Measurements from ENCODE around the gene PLEKHG4B.
"Not testable (repeated sequence)": the region's sequence is repeated elsewhere in the genome, so short reads cannot be mapped to it uniquely, and the experiment has no call there.

Gene PLEKHG4B

DNA sequence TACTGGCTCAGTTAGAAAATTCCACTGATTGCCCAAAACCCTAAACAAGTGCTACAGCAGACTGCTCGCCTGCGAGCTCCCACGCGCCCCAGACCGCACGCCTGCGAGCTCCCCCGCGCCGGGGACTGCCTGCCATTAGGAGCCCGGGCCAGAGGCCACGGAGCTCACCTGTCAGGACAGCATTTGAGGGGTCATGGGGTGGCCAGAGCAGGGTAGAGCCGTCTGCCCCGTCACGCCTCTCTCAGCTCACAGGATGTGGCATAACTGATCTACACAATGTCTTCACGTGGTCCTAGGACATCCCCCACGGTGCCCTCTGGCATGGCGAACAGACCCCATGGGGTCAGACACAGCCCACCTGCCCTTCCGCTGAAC lies 70.2 kb downstream of the PLEKHG4B start:
- TF ChIP-seq, protein P1, sequence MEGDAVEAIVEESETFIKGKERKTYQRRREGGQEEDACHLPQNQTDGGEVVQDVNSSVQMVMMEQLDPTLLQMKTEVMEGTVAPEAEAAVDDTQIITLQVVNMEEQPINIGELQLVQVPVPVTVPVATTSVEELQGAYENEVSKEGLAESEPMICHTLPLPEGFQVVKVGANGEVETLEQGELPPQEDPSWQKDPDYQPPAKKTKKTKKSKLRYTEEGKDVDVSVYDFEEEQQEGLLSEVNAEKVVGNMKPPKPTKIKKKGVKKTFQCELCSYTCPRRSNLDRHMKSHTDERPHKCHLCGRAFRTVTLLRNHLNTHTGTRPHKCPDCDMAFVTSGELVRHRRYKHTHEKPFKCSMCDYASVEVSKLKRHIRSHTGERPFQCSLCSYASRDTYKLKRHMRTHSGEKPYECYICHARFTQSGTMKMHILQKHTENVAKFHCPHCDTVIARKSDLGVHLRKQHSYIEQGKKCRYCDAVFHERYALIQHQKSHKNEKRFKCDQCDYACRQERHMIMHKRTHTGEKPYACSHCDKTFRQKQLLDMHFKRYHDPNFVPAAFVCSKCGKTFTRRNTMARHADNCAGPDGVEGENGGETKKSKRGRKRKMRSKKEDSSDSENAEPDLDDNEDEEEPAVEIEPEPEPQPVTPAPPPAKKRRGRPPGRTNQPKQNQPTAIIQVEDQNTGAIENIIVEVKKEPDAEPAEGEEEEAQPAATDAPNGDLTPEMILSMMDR (IDR thresholded peaks at IDR 0.05; ENCODE audit: control extremely low read depth, extremely low read depth, low read depth, missing control alignments) = no peak
- no peak for DNase-seq (ENCODE audit: extremely low spot score)
- ChIA-PET POLR2A (no interaction called here), CTCF (no interaction called here)

DNA sequence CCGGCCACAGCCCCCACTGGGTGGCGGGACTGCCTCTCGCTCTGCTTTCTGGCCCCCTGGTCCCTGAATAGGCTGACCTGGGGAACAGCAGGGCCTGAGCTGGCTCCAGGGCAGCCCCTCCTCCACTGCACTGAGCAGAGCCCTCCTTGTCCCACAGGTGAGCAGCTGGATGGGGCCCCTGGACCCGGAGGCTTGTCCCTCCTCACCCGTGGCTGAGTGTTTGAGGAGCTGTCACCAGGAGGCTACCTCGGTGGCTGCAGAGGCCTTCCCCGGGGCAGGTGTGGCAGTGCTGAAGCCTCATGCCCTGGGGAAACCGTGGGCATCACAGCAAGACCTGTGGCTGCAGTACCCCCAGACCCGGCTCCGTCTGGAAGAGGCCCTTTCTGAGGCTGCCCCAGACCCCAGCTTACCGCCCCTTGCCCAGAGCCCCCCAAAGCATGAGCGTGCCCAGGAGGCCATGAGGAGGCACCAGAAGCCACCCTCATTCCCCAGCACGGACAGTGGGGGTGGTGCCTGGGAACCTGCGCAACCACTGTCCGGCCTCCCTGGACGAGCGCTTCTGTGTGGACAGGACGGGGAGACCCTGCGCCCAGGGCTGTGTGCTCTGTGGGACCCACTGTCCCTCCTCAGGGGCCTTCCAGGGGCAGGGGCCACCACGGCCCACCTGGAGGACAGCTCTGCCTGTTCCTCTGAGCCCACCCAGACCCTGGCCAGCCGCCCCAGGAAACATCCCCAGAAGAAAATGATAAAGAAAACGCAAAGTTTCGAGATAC lies 70.8 kb downstream of the PLEKHG4B start:
- ChIA-PET CTCF (no interaction called here), POLR2A (no interaction called here)
- TF ChIP-seq, protein P1 (IDR thresholded peaks at IDR 0.05; ENCODE audit: control extremely low read depth, extremely low read depth, low read depth, missing control alignments) = no peak
- DNase-seq (ENCODE audit: extremely low spot score) = no peak

DNA sequence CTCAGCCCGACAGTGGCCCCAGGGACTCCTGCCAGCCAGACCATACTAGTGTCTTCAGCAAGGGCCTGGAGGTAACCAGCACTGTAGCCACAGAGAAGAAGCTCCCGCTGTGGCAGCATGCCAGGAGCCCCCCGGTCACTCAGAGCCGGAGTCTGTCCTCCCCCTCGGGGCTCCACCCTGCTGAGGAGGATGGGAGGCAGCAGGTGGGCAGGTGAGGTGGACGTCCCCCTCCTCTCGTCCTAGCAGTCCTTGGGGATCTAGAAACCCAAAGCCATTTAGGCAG lies 71.3 kb downstream of the PLEKHG4B start:
- ChIA-PET CTCF (no interaction called here), POLR2A (no interaction called here)
- no peak for DNase-seq (ENCODE audit: extremely low spot score)
- TF ChIP-seq, protein P1 (IDR thresholded peaks at IDR 0.05; ENCODE audit: control extremely low read depth, extremely low read depth, low read depth, missing control alignments) = no peak

DNA sequence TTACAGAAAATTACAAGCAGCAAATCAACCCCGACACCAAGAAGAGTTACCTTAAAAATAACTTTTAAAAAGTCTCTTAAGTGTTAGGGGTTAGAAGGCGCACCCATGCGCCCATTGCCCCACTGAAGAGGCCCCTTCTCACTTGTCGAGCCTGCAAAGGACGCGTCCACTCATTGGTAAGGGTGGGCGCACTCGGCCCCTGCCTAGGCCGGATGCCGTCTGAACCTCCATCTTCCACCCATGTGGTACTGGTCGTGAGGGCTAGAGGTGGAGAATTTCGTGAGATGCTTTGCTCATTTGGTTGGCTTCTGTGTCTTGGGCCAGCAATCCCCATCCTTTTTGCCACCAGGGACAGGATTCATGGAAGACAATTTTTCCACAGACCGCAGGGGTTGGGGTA lies 71.9 kb downstream of the PLEKHG4B start:
- TF ChIP-seq, protein P1 (IDR thresholded peaks at IDR 0.05; ENCODE audit: control extremely low read depth, extremely low read depth, low read depth, missing control alignments) = no peak
- POLR2A ChIA-PET = no interaction called here
- CTCF ChIA-PET = no interaction called here
- DNase-seq (ENCODE audit: extremely low spot score) = no peak

DNA sequence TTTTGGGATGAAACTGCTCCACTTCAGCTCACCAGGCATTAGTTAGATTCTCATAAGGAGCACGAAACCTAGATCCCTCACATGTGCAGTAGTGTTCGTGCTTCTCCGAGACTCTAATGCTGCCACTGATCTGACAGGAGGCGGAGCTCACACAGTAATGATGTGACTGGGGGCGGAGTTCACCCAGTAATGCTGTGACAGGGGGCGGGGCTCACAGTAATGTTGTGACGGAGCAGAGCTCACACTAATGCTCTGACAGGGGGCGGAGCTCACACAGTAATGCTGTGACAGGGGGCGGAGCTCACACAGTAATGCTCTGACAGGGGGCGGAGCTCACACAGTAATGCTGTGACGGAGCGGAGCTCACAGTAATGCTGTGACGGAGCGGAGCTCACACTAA lies 72.3 kb downstream of the PLEKHG4B start:
- DNase-seq (ENCODE audit: extremely low spot score) = no peak
- CTCF ChIA-PET = no interaction called here
- TF ChIP-seq, protein P1 (IDR thresholded peaks at IDR 0.05; ENCODE audit: control extremely low read depth, extremely low read depth, low read depth, missing control alignments) = no peak
- POLR2A ChIA-PET = no interaction called here

DNA sequence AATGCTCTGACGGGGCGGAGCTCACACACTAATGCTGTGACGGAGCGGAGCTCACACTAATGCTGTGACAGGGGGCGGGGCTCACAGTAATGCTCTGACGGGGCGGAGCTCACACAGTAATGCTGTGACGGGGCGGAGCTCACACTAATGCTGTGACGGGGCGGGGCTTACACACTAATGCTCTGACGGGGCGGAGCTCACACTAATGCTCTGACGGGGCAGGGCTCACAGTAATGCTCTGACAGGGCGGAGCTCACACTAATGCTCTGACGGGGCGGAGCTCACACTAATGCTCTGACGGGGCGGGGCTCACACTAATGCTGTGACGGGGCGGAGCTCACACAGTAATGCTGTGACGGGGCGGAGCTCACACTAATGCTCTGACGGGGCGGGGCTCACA lies 72.8 kb downstream of the PLEKHG4B start:
- POLR2A ChIA-PET; DNase-seq (ENCODE audit: extremely low spot score); CTCF ChIA-PET: not testable (repeated sequence)

DNA sequence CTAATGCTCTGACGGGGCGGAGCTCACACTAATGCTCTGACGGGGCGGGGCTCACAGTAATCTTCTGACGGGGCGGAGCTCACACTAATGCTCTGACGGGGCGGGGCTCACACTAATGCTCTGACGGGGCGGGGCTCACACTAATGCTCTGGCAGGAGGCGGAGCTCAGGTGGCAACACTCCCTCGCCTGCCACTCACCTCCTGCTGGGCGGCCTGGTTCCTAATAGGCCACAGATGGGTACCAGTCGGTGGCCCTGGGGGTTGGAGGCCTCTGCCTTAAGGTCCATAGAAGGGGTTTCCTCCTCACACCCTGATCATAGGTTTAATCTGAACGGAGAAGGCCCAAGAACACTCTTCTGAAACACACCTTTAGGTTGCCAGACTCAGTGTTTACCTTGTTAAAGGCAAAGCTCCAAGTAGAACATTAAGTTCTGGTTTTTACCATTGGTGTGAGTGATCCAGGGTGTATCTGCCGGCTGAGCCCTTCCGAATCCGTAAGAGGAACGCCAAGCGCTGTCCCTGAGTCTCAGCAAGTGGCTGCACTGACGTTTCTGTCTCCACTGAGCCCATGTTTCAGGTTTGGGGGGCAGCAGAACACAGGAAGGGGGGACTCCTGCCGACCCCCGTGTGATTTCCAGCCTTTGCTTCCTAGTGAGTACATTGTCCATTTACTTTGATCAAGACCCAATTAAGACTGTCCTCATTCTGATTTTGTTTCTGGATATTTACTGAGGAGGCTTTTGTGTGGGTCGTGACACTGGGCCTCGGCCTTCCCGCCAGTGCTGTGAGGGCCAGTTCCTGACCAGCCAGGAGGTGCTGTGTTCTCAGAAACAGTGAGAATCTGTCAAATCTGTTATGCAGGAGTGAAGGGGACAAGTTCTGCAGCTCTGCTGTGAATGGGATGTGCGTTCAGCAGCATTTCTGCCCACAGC lies 74.7 kb downstream of the PLEKHG4B start:
- TF ChIP-seq, protein P1 (IDR thresholded peaks at IDR 0.05; ENCODE audit: control extremely low read depth, extremely low read depth, low read depth, missing control alignments) = no peak
- CTCF ChIA-PET = no interaction called here
- POLR2A ChIA-PET = no interaction called here
- no peak for DNase-seq (ENCODE audit: extremely low spot score)
